Amniotic stem cell (primary cell): ENCODE results near the gene ABCC8.

Experiments
- DNase-seq: peaks from one replicate; lab custom pipeline; 2025; lab: John Stamatoyannopoulos, UW

Gene ABCC8

GRCh38 chr11:17505146-17505545 is 28.5 kb upstream of the ABCC8 start:
- no peak for DNase-seq

- peak; percentile 47 for DNase-seq
Observed at GRCh38 chr11:17504330-17505107, 27.9 kb upstream of the ABCC8 start.

- no peak for DNase-seq
Observed at GRCh38 chr11:17502630-17503029, 26.0 kb upstream of the ABCC8 start.

GRCh38 chr11:17500673-17501072 is 24.0 kb upstream of the ABCC8 start:
- no peak for DNase-seq

- DNase-seq, result no peak
Observed at GRCh38 chr11:17498475-17498874, 21.8 kb upstream of the ABCC8 start.

GRCh38 chr11:17498058-17498457 is 21.4 kb upstream of the ABCC8 start:
- DNase-seq, result no peak

GRCh38 chr11:17496406-17496805 is 19.8 kb upstream of the ABCC8 start:
- no peak for DNase-seq

- no peak for DNase-seq
Observed at GRCh38 chr11:17494019-17494418, 17.4 kb upstream of the ABCC8 start.

GRCh38 chr11:17490938-17491337 is 14.3 kb upstream of the ABCC8 start:
- DNase-seq, result no peak

GRCh38 chr11:17490232-17490631 is 13.6 kb upstream of the ABCC8 start:
- no peak for DNase-seq

- DNase-seq, result no peak
Observed at GRCh38 chr11:17489751-17490150, 13.1 kb upstream of the ABCC8 start.

GRCh38 chr11:17488563-17488962 is 11.9 kb upstream of the ABCC8 start:
- no peak for DNase-seq

- DNase-seq, result no peak
Observed at GRCh38 chr11:17486646-17487045, 10.0 kb upstream of the ABCC8 start.

GRCh38 chr11:17483505-17483904 is 6.9 kb upstream of the ABCC8 start:
- DNase-seq, result no peak

- no peak for DNase-seq
Observed at GRCh38 chr11:17481905-17482304, 5.3 kb upstream of the ABCC8 start.

- DNase-seq, result no peak
Observed at GRCh38 chr11:17479284-17480214, 2.9 kb upstream of the ABCC8 start.

GRCh38 chr11:17478070-17478469 is 1.4 kb upstream of the ABCC8 start:
- DNase-seq, result no peak

- no peak for DNase-seq
Observed at GRCh38 chr11:17477361-17477760, 716 bp upstream of the ABCC8 start.

GRCh38 chr11:17477084-17477333 is 364 bp upstream of the ABCC8 start:
- no peak for DNase-seq

- no peak for DNase-seq
Observed at GRCh38 chr11:17475666-17476316, 854 bp downstream of the ABCC8 start.

- no peak for DNase-seq
Observed at GRCh38 chr11:17473071-17473744, 3.4 kb downstream of the ABCC8 start.

GRCh38 chr11:17472467-17472866 is 4.2 kb downstream of the ABCC8 start:
- DNase-seq, result no peak
